ENCODE data around the gene SLC52A1.
"Not testable (repeated sequence)": the region's sequence is repeated elsewhere in the genome, so short reads cannot be mapped to it uniquely, and the experiment has no call there.

SLC52A1 gene

DNA sequence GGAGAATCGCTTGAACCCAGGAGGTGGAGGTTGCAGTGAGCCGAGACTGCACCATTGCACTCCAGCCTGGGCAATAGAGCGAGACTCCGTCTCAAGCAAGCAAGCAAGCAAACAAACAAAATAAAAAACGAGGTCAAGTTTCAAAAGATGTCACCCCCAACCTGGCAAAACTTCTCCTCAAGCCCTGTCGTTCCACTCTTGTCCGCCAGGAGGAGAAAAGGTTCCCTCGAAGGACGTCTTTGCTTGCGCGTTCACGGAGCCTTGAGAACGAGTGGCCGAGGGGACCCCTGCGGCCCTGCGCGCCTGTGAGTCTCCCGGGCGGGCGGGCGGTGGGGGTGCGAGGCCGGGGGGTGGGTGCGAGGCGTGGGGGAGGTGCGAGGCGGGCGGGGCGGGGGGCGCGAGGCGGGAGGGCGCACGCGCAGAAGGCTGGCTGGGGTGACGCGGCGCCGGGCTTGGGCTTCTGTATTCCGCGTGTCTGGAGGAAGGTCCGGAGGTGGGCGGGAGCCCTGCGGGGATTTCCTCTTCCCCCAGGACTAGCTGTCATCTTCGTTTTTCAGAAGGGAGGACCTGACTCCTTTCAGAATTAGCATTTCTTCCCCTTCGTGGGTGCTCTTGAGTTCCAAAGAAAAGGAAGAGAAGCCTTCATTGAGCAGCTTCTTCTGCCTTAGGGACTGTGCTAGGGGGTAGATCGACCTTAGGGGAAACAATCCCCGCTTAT lies 3.7 kb downstream of the SLC52A1 start:
- peak; percentile 48 to 72 for DNase-seq (ENCODE audit: extremely low read depth in 1 of 2, low read depth in 1 of 2)

- DNase-seq (ENCODE audit: extremely low read depth in 1 of 2, low read depth in 1 of 2), result not testable (repeated sequence)
Measured at GRCh38 chr17:5030168-5030567, 5.1 kb downstream of the SLC52A1 start.

- DNase-seq (ENCODE audit: extremely low read depth in 1 of 2, low read depth in 1 of 2), result no peak
Measured at GRCh38 chr17:5027916-5028315, 7.3 kb downstream of the SLC52A1 start.

GRCh38 chr17:5027299-5027698 lies 7.9 kb downstream of the SLC52A1 start:
- DNase-seq (ENCODE audit: extremely low read depth in 1 of 2, low read depth in 1 of 2), result no peak

- DNase-seq (ENCODE audit: extremely low read depth in 1 of 2, low read depth in 1 of 2), result no peak
Measured at GRCh38 chr17:5024604-5025003, 10.6 kb downstream of the SLC52A1 start.

GRCh38 chr17:5023588-5024147 lies 11.6 kb downstream of the SLC52A1 start:
- DNase-seq (ENCODE audit: extremely low read depth in 1 of 2, low read depth in 1 of 2), result no peak

DNA sequence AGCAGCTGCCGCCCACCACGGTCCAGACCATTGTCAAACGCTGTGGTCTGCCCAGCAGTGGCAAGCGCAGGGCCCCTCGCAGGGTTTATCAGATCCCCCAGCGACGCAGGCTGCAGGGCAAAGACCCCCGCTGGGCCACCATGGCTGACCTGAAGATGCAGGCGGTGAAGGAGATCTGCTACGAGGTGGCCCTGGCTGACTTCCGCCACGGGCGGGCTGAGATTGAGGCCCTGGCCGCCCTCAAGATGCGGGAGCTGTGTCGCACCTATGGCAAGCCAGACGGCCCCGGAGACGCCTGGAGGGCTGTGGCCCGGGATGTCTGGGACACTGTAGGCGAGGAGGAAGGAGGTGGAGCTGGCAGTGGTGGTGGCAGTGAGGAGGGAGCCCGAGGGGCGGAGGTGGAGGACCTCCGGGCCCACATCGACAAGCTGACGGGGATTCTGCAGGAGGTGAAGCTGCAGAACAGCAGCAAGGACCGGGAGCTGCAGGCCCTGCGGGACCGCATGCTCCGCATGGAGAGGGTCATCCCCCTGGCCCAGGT lies 13.0 kb downstream of the SLC52A1 start:
- DNase-seq (ENCODE audit: extremely low read depth in 1 of 2, low read depth in 1 of 2), result no peak

DNA sequence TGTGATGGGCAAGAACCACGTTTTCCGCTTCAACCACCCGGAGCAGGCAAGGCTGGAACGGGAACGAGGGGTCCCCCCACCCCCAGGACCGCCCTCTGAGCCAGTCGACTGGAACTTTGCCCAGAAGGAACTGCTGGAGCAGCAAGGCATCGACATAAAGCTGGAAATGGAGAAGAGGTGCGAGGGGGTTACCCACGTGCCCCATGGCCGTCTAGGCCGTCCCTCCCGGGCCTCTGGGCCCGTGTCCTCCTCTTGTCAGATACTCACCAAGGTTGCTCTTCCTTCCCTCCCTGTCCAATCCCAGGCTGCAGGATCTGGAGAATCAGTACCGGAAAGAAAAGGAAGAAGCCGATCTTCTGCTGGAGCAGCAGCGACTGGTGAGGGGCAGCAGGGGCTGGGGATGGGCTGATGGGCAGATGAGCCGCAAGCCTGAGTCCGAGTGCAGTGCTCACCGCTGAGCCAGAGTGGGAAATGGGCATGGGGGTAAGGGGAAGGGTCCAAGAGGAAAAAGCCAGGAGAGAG lies 14.7 kb downstream of the SLC52A1 start:
- no peak for DNase-seq (ENCODE audit: extremely low read depth in 1 of 2, low read depth in 1 of 2)

GRCh38 chr17:5019475-5019956 lies 15.7 kb downstream of the SLC52A1 start:
- peak in 1 of 2 donors; percentile 26 for DNase-seq (ENCODE audit: extremely low read depth in 1 of 2, low read depth in 1 of 2)

- DNase-seq (ENCODE audit: extremely low read depth in 1 of 2, low read depth in 1 of 2), result no peak
Measured at GRCh38 chr17:5014357-5014756, 20.9 kb downstream of the SLC52A1 start.

DNA sequence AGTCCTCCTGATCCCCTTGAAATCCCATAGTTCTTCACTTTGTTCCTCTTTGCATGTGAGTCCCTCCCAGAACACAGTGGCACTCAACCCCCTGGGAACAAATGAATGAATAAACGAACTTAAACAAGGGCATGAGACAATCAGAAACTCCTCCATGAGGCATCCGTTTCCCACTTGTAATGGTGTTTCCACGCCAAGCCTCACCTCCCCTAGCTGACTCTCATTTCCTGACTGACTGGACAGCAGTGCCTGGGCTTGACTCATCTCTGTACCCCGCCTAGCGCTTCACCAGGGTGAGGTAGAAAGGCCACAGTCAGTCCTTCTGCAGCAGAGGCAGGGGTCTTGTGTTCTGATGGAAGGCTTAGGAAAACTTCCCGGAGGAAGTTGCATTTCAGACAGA lies 23.3 kb downstream of the SLC52A1 start:
- no peak for DNase-seq (ENCODE audit: extremely low read depth in 1 of 2, low read depth in 1 of 2)

- DNase-seq (ENCODE audit: extremely low read depth in 1 of 2, low read depth in 1 of 2), result no peak
Measured at GRCh38 chr17:5003214-5003867, 31.9 kb downstream of the SLC52A1 start.

DNA sequence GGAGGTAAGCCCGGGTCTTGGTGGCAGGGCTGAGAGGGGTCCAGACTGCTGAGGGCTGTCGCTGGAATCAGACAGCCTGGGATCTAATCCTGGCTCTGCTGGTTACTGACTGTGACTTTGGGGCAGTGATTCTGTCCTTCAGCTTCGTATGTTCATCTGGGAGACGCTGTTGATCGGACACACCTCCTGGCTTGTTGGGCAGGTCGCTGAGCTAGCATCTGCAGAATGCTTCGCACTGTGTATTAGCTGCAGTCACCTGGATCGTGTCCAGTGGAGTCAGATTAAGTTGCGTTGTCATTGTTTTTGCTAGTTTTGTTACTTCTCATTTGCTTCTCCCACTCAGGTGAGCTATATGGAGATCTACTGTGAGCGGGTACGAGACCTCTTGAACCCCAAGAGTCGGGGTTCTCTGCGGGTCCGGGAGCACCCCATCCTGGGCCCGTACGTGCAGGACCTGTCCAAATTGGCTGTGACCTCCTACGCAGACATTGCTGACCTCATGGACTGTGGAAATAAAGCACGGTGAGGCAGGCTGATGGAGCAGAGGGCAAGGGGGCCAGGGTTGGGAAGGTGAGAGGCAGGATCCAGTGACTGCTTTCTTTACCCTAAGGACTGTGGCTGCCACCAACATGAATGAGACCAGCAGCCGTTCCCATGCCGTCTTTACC lies 33.0 kb downstream of the SLC52A1 start:
- DNase-seq (ENCODE audit: extremely low read depth in 1 of 2, low read depth in 1 of 2), result no peak

GRCh38 chr17:5000237-5000639 lies 35.0 kb downstream of the SLC52A1 start:
- no peak for DNase-seq (ENCODE audit: extremely low read depth in 1 of 2, low read depth in 1 of 2)

DNA sequence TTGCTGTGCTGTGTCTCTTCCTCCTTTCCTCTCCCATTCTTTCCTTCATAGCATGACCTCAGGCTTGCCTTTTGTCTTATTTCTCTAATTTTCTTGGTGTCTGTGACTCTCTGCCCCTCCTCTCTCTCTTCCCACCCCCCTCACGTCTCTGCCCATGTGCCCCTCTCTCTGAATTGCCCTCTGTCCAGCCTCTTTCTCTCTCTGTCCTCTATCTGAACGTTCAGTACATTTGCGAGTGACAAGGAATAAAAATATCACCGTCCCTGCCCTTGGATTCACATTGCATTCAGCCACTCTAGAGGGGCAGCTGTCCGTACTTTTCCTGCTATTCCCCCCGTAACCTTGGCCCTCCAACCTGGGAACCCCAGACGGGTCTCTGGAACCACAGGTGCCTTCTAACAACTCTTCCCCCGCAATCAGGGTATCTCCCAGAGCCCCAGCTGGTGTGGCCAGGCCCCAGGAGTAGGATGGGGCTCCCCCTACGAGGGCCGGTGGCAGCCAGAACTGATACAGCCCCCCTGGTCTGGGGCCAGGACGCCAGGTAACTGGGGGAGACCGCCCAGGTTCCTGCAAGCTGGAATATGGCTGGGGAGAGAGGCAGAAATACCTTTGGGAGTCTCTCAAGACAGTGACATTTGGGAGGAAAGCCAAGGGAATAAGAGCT lies 35.7 kb downstream of the SLC52A1 start:
- no peak for DNase-seq (ENCODE audit: extremely low read depth in 1 of 2, low read depth in 1 of 2)

DNA sequence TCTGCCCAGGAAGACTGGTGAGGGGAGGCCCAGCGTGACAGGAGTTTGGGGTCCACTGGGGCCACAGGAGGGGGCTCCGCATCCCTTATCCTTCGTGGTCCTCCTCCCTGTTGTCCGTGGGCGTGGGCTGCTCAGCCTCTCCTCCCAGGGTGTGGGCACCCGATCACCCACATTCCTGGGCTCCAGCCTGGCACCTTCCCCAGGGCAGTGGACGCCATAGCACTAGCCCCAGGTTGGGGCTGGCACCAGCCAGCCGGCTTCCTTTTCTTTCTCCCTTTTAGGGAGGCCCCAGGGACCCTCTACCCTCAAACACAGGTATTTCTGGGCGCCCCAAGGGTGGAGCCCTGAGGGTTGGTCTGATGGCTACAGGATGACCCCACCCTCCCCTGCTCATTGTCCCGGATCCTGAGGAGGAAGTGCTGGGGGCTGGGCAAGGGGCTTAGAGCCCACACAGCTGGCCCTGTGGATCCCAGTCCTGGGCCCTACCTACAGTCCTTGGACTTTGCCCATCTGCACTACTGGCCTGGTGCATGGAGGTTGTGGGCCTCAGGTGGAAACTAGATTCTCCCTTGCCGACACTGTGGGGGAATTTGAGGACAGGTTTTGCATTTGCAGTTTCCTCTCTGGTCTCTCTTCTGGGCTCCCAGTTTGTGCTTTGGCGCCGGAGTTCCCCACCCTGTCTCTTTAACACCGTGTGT lies 36.3 kb downstream of the SLC52A1 start:
- no peak for DNase-seq (ENCODE audit: extremely low read depth in 1 of 2, low read depth in 1 of 2)

DNA sequence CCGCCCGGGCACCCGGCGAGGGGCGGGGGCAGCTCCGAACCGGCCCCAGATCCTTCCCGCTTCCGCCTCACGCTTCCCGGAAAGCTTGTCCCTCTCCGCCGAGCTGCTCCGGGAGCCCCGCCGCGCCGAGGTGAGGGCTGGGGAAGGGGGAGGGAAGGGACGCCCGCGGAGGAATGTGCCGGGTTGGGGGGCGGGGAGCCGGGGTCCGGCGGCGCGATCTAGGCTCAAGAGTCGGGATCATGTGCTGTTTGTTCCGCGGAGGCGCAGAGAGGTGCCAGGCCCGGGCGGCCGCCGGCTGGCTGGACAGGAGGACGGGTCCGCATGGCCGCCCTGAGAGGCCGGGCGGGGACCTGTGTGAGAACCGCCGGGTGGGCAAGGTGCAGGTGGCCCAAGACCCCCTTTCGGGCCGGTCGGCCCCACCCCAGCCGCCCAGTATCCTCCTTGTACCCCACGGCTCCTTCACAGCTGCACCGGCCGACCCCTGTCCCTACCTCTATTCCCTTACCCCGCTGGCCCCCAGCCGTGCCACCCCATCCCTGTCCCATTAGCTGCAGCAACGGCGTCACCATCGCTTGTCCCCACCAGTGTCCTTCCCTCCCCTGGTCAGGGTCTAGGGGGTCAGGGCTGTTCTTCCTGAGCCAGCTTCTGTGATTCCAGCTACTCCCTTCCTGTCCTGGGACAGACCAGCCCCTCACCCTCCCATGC lies 37.0 kb downstream of the SLC52A1 start:
- DNase-seq (ENCODE audit: extremely low read depth in 1 of 2, low read depth in 1 of 2), result no peak

GRCh38 chr17:4997302-4998026 lies 37.8 kb downstream of the SLC52A1 start, which contains the start of the genes INCA1 and KIF1C:
Gene INCA1 (minus strand): TSS chr17:4997522. CDS start chr17:4994437, 3,085 bp downstream.
Gene KIF1C (plus strand): TSS chr17:4997950. CDS start chr17:5000247, 2,297 bp downstream.
- peak; percentile 77 to 83 for DNase-seq (ENCODE audit: extremely low read depth in 1 of 2, low read depth in 1 of 2)

Measured in activated CD8-positive, alpha-beta memory T cell treated with anti-CD3 and anti-CD28 coated beads for 1 hour (primary cell).